A673 (cell line): ENCODE data around the gene CD69.

ENCODE experiments used
- EZH2 ChIP-seq: fragments of 200-600 bp; sonication (generic); IDR thresholded peaks from 2 replicates; pipeline ENCODE4 v1.6.1; 2017; ENCODE audit warnings: borderline replicate concordance, low read depth, mild to moderate bottlenecking, mixed read lengths, antibody characterized with exemption, low read length; ENCODE audit not compliant: poor library complexity, severe bottlenecking
- TF ChIP-seq, protein P1 (sequence below): fragments of 300-800, 200-600 bp; sonication (generic); conservative IDR thresholded peaks from 2 replicates; pipeline ENCODE4 v1.5.1; 2017; ENCODE audit warnings: low read depth, mild to moderate bottlenecking, antibody characterized with exemption, low read length, moderate library complexity, mixed read lengths

DNA sequence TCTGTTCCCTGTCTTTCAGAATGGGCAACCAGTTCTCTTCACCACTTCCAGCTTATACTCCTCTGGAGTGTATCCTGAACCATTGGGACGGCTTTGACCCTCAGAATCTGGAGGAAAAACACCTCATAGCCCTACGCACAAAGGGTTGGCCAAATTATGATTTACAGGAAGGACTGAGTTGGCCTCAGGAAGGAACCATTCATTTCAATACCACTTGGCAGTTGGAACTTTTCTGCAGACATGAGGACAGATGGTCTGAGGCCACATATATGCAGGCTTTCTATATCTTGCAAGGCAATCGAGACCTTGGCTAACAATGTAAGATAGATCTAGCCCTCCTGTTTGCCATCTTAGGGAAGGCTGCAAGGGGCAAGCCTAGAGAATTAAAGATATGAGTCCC lies 51.8 kb downstream of the CD69 start:
- TF ChIP-seq EZH2 = no peak
- TF ChIP-seq, protein P1, sequence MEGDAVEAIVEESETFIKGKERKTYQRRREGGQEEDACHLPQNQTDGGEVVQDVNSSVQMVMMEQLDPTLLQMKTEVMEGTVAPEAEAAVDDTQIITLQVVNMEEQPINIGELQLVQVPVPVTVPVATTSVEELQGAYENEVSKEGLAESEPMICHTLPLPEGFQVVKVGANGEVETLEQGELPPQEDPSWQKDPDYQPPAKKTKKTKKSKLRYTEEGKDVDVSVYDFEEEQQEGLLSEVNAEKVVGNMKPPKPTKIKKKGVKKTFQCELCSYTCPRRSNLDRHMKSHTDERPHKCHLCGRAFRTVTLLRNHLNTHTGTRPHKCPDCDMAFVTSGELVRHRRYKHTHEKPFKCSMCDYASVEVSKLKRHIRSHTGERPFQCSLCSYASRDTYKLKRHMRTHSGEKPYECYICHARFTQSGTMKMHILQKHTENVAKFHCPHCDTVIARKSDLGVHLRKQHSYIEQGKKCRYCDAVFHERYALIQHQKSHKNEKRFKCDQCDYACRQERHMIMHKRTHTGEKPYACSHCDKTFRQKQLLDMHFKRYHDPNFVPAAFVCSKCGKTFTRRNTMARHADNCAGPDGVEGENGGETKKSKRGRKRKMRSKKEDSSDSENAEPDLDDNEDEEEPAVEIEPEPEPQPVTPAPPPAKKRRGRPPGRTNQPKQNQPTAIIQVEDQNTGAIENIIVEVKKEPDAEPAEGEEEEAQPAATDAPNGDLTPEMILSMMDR = no peak
